A673 (cell line): Measurements from ENCODE around the gene RHBDF2.

ENCODE experiments used
- EZH2 ChIP-seq: fragments of 200-600 bp; sonication (generic); IDR thresholded peaks from 2 replicates; pipeline ENCODE4 v1.6.1; 2017; ENCODE audit warnings: borderline replicate concordance, low read depth, mild to moderate bottlenecking, mixed read lengths, antibody characterized with exemption, low read length; ENCODE audit not compliant: poor library complexity, severe bottlenecking
- TF ChIP-seq, protein P1 (sequence below): fragments of 300-800, 200-600 bp; sonication (generic); conservative IDR thresholded peaks from 2 replicates; pipeline ENCODE4 v1.5.1; 2017; ENCODE audit warnings: low read depth, mild to moderate bottlenecking, antibody characterized with exemption, low read length, moderate library complexity, mixed read lengths

DNA sequence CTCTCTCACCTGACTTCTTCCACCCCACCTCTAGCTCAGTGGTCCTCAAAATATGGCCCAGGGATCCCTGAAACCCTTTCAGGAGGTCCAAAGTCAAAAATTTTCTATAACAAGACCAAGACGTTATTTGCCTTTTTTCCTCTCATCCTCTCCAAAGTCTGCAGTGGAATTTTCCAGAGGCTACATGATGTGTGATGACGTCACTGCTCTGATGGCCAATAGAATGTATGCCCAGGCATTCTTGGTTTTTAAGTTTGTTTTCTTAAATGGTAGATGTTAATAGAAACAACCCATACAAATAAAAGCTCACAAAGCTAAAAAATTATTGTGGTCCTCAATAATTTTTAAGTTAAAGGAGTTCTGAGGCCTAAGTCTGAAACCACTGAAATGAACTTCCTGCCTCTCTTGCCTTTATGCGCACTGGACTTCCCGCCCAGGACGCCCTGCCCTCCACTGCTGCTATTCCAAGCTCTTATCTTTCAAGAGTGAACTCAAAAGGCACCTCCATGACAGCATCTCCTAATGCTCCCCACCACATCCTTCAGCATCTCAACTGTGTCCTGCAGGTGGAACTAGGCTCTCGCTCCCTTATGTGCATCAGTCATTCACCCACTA lies 61.8 kb downstream of the RHBDF2 start:
- TF ChIP-seq EZH2: no peak
- TF ChIP-seq, protein P1, sequence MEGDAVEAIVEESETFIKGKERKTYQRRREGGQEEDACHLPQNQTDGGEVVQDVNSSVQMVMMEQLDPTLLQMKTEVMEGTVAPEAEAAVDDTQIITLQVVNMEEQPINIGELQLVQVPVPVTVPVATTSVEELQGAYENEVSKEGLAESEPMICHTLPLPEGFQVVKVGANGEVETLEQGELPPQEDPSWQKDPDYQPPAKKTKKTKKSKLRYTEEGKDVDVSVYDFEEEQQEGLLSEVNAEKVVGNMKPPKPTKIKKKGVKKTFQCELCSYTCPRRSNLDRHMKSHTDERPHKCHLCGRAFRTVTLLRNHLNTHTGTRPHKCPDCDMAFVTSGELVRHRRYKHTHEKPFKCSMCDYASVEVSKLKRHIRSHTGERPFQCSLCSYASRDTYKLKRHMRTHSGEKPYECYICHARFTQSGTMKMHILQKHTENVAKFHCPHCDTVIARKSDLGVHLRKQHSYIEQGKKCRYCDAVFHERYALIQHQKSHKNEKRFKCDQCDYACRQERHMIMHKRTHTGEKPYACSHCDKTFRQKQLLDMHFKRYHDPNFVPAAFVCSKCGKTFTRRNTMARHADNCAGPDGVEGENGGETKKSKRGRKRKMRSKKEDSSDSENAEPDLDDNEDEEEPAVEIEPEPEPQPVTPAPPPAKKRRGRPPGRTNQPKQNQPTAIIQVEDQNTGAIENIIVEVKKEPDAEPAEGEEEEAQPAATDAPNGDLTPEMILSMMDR: no peak
